PC-3 (cell line): ENCODE measurements around the gene SNF8.

Source experiments
- EZH2phosphoT487 ChIP-seq: fragments of 300-600 bp; sonication (generic); IDR thresholded peaks from 2 replicates; pipeline ENCODE4 v1.6.1; 2018; ENCODE audit warnings: mild to moderate bottlenecking, antibody characterized with exemption, low read length, borderline replicate concordance
- TF ChIP-seq, protein P1 (sequence below): fragments of 300-600 bp; sonication (generic); conservative IDR thresholded peaks from 2 replicates; pipeline ENCODE4 v1.5.1; 2017; ENCODE audit warnings: antibody characterized with exemption, low read depth, mild to moderate bottlenecking, low read length

DNA sequence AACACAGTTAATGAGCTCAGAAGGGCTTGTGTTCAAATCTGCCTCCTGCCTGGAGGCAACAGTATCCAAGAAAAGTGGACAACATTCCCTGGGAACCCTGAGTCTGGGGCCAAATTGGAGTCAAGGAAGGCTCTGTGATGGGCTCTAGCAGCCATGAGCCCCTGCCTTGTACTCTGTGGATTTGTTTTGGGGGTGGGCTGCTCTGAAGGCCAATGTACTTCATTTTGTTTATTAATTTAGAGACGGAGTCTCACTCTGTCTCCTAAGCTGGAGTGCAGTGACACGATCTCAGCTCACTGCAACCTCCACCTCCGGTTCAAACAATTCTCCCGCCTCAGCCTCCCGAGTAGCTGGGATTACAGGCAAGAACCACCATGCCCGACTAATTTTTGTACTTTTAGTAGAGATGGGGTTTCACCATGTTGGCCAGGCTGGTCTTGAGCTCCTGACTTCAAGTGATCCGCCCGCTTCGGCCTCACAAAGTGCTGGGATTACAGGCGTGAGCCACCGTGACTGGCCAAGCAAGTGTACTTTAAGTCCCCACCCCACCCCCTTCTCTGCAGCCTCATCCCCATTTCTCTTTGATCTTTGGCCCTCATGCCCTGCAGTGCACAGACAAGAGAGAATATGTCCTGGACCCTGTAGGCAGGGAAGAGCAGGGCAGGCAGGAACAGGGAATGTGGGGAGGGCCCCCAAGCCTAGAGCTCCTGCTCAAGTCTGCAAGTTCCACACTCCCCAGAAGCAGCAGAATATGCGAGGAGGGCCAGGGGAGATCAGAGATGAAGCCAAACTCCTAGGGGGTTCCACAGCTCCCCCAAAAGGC lies 26.4 kb upstream of the SNF8 start:
- TF ChIP-seq EZH2phosphoT487, result no peak
- TF ChIP-seq, protein P1, sequence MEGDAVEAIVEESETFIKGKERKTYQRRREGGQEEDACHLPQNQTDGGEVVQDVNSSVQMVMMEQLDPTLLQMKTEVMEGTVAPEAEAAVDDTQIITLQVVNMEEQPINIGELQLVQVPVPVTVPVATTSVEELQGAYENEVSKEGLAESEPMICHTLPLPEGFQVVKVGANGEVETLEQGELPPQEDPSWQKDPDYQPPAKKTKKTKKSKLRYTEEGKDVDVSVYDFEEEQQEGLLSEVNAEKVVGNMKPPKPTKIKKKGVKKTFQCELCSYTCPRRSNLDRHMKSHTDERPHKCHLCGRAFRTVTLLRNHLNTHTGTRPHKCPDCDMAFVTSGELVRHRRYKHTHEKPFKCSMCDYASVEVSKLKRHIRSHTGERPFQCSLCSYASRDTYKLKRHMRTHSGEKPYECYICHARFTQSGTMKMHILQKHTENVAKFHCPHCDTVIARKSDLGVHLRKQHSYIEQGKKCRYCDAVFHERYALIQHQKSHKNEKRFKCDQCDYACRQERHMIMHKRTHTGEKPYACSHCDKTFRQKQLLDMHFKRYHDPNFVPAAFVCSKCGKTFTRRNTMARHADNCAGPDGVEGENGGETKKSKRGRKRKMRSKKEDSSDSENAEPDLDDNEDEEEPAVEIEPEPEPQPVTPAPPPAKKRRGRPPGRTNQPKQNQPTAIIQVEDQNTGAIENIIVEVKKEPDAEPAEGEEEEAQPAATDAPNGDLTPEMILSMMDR, result no peak
